ENCODE results near the gene CEP70.

DNA sequence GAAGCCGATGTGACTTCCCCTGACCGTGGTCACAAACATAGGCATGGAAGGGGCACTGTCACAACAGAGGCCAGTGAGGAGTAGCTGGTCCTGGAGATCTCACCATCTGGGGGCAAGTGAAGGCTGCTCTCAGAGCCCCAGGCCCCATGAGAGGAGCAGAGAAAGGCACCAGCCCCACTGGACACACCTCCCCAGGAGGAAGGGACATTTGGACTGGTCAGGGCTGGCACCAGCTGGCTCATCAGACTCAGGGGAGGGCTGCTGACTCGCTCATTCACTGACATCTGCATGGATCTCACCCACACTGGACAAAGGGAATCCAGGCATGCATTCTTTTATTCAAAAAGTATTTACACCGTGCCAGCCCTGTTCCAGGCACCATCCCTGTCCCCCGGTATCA lies 132.8 kb downstream of the CEP70 start:
- no peak for TF ChIP-seq POLR2A (IDR thresholded peaks at IDR 0.05)
- TF ChIP-seq, protein P1, sequence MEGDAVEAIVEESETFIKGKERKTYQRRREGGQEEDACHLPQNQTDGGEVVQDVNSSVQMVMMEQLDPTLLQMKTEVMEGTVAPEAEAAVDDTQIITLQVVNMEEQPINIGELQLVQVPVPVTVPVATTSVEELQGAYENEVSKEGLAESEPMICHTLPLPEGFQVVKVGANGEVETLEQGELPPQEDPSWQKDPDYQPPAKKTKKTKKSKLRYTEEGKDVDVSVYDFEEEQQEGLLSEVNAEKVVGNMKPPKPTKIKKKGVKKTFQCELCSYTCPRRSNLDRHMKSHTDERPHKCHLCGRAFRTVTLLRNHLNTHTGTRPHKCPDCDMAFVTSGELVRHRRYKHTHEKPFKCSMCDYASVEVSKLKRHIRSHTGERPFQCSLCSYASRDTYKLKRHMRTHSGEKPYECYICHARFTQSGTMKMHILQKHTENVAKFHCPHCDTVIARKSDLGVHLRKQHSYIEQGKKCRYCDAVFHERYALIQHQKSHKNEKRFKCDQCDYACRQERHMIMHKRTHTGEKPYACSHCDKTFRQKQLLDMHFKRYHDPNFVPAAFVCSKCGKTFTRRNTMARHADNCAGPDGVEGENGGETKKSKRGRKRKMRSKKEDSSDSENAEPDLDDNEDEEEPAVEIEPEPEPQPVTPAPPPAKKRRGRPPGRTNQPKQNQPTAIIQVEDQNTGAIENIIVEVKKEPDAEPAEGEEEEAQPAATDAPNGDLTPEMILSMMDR (IDR thresholded peaks at IDR 0.05): no peak
